ENCODE measurements around the gene CNIH3.

The CNIH3 gene

DNA sequence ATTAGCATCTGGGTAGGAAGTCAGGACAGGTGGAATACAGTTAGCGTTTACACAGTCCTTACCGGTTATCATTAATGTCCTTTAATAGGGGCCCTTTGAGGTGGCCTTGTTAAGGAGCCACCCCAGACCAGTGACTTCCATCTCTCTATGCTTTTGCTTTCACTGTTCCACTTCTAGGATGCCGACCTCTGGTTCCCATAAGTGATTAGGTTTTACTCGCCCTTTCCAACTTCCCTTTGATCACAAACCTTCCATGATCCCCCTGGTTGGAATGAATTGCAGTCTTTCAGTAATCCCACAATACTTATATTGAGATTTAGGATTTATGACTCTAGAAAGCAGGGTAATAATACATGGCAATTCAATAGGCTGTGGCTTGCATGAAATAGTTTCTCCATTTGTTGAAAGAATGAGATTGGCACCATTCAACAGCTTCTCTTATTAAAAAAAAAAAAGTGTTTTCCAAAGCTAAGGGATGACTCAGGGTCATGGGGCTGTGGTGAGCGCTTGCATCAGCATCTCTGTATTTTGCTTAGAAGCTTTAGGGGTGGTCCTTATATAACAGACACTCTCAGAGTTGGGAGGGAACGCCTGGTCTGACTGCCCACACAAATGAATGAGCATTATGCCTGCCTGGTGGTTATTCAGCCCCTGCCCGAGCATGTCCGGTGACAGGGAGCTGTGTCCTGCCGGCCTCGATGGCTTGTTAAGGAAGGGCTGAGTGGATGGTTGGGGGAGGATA lies 110.5 kb downstream of the CNIH3 start:
- DNase-seq = no peak

DNA sequence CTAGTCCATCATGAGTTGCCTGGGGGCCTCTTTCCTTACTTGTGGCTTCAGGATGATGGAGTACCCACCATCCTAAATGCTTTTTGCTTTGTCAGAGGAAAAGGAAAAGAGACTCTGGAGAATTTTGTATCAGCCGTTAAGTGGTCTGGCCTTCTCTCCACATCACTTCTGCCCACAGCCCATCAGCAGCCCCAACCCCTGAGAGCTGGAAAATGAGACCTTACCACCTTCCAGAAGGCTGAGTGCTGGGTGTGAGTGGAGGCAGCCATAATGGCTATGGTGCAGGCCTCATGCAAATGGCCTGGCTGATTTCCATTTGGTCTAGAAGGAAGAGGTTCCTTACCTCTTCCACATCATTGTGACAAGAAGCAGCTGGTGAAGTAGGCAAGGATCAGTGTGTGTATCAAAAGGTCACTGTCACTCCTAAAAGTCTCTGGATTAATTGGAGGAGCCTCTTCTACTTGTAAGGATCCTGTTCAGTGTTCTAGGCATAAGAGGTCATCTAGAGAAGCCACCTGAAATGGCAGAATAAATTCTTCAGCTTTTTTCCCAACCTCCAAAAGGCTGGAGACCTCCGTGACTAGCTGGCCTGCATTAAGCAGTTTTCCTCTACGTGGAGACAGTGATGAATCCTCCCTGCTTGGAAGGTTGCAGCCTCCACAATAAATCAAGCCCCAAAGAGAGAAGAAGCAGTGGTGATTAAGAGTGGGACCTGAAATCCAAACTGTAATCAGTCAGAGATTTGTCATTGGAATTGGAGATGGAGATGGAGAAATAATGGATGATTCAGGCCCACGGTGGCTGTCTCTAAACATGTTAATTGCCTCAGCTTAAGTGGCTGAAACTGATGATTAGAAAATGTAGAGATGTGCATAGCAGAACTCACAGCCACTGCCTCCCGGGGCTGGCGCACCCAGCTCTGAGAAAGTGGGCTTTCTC lies 111.5 kb downstream of the CNIH3 start:
- DNase-seq = no peak

GRCh38 chr1:224730540-224730939 lies 114.4 kb downstream of the CNIH3 start:
- DNase-seq = no peak

DNA sequence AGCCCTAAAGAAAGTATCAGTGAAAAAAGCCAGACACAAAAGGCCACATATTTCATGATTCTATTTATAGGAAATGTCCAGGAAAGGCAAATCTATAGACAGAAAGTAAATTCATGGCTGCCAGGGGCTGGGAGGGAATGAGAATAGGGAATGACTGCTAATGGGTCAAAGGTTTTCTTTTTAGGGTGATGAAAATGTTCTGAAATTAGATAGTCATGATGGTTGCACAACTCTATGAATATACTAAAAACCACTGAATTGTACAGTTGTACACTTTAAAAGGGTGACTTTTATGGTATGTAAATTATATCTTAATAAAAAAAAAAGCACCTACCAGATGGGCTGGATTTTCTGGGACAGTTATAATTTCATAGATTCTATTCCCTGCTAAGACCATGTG lies 114.8 kb downstream of the CNIH3 start:
- DNase-seq = no peak

DNA sequence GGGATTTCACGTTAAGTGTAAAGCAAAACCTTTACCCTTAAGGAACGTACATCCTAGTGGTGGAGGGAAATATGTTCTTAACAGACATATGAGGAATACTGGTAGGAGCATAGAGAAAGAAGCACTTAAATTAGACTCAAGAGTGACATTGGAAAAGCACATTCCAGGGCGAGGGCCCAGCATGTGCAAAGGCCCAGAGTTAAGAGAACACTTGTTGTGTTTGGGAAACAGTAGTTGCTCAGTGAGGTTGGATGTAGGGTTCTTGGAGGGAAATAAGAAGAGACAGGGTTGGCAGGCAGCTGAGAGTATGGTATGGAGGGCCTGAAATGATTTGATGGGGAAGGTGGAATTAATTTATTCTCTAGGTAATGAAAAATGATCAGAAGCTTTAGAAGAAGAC lies 115.5 kb downstream of the CNIH3 start:
- no peak for DNase-seq

DNA sequence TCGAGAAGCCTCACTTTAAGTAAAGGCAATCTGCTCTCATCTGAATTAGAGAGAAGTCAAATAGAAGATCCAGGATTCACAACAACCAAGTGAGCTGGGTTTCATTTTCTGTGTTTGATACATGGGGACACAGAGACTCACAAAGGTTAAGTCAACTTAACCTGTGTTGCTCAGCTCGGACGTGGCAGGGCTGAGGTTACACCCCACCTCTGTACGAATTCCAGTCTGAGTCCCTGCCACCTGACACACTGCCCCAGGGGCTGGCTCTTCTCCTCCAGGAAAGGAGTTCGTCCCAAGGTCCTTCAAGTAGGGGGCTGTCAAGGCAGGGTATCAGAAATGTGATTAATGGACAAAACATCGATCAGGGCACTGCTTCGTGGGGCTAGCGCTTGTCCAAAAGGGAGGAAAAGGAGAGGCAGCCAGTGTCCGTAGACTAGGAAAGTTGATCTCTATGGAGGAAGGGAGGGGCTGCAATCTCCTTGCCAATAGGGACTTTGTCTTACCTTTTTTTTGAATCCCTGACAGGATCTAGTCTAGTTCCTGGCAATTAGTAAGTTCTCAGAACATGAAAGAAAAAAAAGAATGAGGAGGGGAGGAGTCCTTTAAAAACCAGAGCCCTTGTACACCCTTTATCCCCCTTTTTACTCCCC lies 116.4 kb downstream of the CNIH3 start:
- no peak for DNase-seq

- no peak for DNase-seq
Measured at GRCh38 chr1:224733027-224733911, 117.2 kb downstream of the CNIH3 start.

- DNase-seq = no peak
Measured at GRCh38 chr1:224734261-224734935, 118.3 kb downstream of the CNIH3 start.

DNA sequence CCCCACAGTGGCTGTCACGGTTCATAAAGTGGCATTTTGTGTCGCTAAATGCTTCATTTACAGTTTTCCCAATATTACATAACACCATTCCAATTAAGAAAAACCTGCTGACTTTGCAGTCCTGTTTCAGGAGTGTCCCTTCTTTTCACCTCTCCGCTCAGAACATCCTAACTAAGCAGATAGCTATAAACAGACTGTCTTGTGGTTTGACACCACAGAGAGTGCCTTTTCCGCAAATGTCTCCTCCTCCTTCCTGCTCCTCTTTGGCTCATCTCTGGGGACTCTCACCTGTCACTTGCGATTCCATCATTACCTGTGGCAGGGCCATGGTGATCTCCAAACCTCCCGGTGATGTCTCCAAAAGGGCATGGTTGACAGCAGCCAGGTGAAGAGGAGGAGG lies 119.0 kb downstream of the CNIH3 start:
- no peak for DNase-seq

DNA sequence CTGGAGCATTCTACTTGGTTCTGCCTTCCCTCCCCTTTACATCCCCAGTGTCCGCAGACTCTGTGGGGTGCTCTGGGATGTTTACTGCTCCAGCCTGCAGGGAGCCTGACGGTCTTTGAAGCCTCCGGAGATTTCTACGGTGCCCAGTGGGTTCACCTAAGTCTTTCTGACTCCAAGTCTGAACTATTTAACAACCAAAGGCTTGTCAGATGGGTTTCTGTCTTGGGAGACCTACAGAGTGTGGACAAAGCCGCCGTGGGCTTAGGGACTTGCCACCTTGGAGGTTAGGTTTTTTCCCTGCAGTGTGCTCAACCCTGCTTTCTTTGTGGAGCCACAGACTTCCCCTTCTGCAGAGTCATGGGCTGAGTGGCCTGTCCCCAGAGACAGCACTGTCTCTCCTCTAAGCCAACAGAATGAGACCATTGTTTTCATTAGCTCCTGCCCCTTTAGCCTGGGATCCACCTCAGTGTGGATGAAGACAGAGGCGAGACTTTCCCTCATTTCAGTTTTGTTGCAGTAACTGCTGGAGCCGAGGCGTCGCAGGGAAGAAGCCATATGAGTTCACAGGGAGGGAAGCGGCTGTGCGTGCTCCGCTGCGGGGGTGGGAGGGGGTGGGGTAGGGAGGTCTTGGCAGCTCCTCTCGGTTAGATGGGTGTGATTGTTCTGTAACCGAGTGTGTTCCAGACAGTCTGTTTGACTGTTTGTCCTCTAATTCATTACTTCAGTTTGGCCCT lies 120.7 kb downstream of the CNIH3 start:
- no peak for DNase-seq

DNA sequence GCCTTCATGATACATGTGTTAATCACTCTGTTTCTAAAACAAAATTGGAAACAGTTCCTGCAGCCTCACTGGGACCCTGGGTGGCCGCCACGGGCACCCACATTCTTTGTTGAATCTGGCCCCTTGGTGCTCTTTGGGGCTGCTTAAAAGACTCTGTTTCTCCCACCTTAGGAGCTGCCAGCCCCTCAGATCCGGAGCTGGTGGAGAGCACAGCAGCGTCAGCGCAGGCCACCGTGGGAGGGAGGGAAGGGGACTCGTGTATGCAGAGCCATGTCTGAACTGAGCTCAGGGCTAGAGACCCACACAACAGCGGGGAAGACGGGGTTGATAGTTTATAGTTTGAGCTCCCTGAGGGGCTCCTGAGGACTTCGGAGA lies 121.2 kb downstream of the CNIH3 start:
- no peak for DNase-seq

DNA sequence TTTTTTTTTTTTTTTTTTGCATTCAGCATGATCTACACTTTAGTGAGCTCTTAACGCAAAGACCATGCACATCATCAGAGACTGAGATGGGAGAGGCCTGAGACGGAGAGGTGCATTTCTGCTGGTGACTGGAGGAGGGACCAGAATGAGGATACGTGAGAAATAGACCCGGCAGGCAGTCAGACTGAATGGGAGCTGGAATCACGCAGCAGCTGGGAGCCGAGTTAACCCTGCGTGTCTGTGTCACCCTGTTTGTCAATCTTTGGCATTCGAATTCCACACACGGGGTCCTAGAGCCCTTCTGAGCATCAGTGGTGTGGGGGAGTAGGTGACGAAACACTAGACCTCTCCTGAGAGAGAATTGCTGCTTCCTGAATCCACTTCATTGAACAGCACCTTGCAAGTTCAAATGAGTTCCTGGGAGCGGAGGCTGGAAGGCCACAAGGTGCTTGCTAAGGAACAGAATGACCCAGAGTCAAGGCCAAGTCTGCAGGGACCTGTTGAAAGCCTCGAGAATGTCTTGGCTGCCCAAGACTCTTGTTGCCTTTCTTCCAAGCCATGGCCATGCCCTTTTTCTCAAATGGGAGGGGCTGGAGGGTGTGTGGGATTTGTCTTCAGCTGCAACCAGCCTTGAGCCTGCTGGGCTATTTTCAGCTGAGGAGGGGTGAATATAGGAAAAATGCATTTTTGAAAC lies 123.3 kb downstream of the CNIH3 start:
- no peak for DNase-seq

- no peak for DNase-seq
Measured at GRCh38 chr1:224739997-224740684, 124.0 kb downstream of the CNIH3 start.

- no peak for DNase-seq
Measured at GRCh38 chr1:224740685-224741052, 124.6 kb downstream of the CNIH3 start.

- DNase-seq = no peak
Measured at GRCh38 chr1:224742349-224742748, 126.2 kb downstream of the CNIH3 start.

DNA sequence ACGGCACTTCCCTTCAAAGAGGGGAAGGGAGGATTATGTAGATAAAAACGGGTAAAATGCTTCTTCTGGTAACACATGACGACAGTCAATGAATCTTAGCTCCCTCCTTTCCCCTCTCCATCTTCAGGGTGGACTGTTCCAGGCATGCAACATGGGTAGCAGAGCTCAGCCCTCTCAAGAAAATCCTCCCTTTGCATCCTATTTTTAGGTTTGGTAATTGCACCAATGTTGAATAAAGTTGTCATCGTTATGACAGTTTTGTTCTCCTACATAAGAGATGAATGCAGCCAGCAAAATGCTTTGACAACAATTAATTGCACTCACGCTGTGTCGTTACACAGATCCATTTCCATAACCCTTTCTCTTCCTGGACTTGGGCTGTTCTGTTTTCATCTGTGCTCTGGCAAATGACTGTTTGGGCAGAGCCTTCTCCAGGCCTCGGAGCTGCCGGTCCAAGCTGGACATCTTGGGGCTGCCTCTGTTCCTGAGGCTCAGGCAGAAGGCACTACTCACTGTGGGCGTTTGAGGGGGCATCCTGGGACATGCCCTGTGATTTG lies 127.6 kb downstream of the CNIH3 start:
- no peak for DNase-seq

- DNase-seq = no peak
Measured at GRCh38 chr1:224744521-224744920, 128.4 kb downstream of the CNIH3 start.

DNA sequence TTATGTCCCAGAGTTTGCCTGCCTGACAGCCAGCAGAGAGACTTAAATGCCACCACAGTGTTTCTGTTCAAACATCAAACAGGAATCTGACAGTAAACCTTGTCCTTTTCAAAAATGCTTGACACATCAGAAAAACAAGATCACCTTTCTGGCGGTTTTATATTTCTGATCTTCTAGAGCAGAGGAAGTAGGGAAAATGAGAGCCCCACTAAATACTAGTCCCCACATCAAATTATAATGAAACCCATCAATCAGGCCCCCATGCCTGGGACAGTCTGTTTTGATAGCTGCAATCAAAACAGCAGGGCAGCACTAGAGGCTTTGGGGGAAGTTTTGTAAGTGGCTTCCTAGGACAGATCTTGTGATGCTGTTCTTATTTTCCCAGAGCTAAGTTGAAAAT lies 129.3 kb downstream of the CNIH3 start:
- no peak for DNase-seq

DNA sequence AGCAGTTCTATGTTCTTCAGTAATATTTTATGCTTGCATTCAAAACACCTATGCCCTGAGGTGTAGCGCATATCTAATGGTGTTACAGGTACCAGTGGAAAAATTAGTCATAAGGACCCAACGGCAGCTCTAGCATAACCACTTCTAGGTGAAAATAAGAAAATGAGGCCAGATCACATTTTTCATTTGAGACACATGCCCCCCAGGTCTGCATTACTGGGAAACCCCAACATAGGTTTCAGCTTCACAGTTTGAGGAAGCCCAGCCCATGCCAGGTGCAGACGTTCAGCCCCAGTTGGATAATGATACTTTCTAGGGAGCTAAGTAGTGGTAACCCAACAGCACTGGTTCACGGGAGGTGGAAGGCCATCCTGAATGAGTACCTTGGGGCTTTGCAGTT lies 129.8 kb downstream of the CNIH3 start:
- no peak for DNase-seq

DNA sequence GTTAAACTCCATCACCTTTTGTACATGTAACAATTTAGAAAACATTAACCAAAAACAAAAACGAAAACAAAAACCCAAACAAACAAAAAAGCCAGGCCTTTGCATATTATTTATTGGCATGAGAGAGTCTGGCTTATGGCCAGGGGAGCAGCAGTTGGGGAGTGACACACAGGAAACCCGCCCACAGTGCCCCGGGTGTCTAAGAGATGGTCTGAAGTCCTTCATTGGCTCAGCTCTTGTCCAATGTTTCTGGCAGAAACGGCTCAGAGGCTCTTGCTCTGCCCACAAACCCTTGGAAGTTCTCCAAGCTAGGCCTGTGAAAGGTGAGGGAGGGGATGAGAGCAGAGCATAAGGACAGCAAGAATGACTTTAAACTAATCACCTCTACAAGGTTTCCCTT lies 131.5 kb downstream of the CNIH3 start:
- DNase-seq = no peak
